GM13976 (cell line): Measurements from ENCODE around the gene ASCC1.
A peak's percentile ranks its signal among the peaks of the same experiment; 100 is the strongest.

ENCODE experiments used
- DNase-seq: peaks from one replicate; pipeline ENCODE4 v3.0.0; 2012; ENCODE audit warnings: low spot score
- CTCF ChIP-seq: IDR thresholded peaks from 2 replicates; pipeline ENCODE4 v1.5.1; 2012; ENCODE audit warnings: borderline replicate concordance, mild to moderate bottlenecking; ENCODE audit not compliant: insufficient read depth; ENCODE audit errors: extremely low read depth, missing control alignments, control extremely low read depth
- in situ Hi-C: fragments of 300-500 bp; cut with MboI; formaldehyde crosslinking; loops from one replicate; pipeline ENCODE4 v1.12.0; 2022; ENCODE audit warnings: low sequenced_read_pairs, mixed read lengths, inconsistent platforms; ENCODE audit not compliant: unreplicated experiment

Gene ASCC1

DNA sequence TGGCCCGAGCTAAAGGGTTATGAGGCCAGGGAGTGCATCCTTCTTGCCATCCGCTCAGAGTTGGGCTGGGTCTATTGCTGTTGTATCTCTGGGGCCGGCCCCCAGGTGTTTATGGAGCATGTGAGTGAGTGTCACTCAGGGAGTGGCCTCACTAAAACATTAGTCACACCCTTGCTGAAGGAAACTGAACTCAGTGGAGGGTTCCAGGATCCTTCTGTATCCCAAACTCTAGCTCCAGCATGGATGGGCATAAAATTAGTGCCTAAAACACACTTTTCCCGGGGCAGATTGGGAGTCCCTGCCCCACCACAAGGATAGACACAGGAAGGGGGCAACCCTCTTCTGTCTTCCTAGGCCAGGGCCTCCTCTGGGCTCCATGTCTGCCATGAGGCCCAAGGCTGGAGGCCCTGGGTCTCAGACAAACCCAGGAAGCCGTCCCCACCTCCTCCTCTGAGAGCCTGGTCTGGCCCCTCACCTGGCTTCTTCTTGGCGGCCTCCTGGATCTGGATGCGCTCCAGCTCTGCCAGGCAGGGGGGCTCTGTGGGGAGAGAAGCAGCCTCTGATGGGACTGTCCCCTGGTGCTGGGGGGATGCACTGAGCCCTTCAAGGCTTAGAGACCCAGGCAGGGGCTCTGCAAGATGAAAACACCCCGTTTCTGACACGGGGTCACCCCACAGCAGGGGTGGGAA lies 152.2 kb downstream of the ASCC1 start:
- no peak for DNase-seq
- no peak for TF ChIP-seq CTCF
- in situ Hi-C loops, result no loop called here

GRCh38 chr10:72062832-72063702 lies 153.0 kb downstream of the ASCC1 start:
- no peak for DNase-seq
- in situ Hi-C loops, result no loop called here
- TF ChIP-seq CTCF, result no peak

- no peak for DNase-seq
- no peak for TF ChIP-seq CTCF
- in situ Hi-C loops, result no loop called here
These were observed 153.7 kb downstream of the ASCC1 start for GRCh38 chr10:72062382-72062781.

- TF ChIP-seq CTCF, result no peak
- DNase-seq, result no peak
These were observed 154.1 kb downstream of the ASCC1 start for GRCh38 chr10:72061930-72062329.

DNA sequence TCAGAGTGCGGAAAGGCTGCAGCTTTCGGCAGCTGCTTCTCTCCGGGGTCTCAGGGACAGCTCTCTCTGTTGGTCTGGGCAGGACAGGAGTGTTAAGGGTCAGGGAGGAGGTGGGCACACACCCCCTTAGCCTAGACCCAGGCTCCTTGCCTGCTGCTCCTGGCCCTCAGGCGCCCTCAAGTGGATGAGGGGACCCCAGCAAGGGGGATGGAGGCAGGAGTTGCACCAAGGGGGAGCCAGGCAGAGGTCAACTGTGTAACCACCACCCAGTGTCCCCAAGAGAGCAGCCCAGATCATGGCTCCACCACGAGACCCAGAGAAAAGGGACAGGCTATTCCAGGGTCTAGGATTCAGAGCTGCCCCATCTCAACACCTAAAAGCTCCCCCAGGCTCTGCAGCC lies 154.6 kb downstream of the ASCC1 start:
- peak; percentile 72 for DNase-seq
- in situ Hi-C loops, result no loop called here
- peak; percentile 45 for TF ChIP-seq CTCF

More at GRCh38 chr10:72061930-72062329, 154.1 kb downstream of the ASCC1 start:
- in situ Hi-C loops, result no loop called here

DNA sequence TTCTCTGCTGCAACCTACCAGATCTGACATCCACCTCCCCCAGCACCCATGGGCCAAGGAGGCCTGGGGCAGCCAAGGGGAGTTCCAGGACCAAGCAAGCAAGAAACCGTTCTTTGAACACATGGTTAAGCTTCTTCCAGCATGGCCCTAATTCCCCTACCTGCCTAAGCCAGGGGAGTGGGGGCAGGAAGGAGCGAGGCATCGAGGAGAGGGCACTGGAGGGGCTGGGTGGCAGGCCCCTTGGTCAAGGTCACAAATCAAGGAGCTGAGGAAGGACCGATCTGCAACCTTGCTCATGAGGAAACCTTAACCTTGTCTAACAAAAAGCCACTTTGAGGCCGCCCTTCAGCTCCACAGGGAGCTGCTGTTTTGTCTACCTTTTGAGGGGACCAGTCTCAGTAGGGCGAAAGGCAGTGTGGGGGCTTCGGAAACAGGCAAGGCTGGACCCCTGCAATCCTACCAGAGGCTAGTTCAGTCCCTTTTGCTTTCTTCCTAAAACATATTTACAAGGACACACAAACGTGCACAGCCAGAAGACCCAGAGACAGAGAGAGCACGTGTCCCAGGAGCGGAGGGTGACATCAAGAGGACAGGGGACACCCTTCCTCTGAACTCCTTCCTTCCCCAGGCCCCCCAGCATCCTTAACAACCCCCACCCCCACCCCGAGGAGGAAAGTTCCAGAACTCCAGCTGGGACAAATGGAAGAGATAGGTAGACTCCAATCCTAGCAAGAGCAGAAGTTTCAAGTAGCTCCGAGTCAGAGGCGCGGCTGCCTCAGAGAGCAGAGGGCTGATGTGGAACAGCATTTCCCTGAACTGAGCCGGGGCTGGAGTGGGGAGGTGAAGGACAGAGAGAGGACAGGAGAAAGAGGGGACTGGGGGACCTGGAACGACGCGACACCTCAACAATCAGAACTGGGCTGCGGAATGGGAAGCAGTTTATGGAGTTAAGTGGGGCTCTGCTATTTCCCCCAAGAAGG lies 155.9 kb downstream of the ASCC1 start:
- no peak for TF ChIP-seq CTCF
- in situ Hi-C loops, result loop anchor here (10.0 kb wide), 1 partner anchor 275 kb away; no protein-coding TSS in a partner anchor
- no peak for DNase-seq
